T-helper 1 cell treated with Interleukin-12 subunit alpha and Interleukin-12 subunit beta and Interleukin-4 antibody, amounts not matched to agents 30 ng/mL and 1 ng/mL, for 36 hours (primary cell): ENCODE data around the gene NUP62. TPM values are rescaled to one million over a fixed set of nuclear protein-coding genes. Genes with fewer than 3 reads are reported as not detected.

Experiments used
- intact Hi-C: fragments of 100-400 bp; cut with micrococcal nuclease; formaldehyde crosslinking; loops from one replicate; pipeline ENCODE4 v1.15.1; 2024
- total RNA-seq: library from RNA; stranded (reverse); gene quantifications from 2 replicates; pipeline ENCODE4 v1.2.3, GENCODE V29; 2022

Gene NUP62
- total RNA-seq, 1 donor from 2014 or later = 155 TPM

DNA sequence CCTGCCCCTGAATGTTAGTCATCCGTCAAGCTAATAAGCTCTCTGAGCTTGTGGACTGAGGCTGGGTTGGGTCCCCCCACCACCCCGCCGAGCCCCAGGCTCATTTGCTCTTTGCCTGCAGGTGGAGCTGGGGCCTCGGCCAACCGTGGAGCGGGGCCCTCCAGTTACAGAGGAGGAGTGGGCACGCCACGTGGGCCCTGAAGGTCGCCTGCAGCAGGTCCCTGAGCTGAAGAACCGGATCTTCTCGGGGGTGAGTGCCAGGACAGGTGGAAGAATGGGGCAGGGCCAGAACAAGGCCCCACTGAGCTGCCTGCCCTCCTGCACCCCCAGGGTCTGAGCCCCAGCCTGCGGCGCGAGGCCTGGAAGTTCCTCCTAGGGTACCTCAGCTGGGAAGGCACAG lies 46.7 kb downstream of the NUP62 start:
- intact Hi-C loops = no loop called here

DNA sequence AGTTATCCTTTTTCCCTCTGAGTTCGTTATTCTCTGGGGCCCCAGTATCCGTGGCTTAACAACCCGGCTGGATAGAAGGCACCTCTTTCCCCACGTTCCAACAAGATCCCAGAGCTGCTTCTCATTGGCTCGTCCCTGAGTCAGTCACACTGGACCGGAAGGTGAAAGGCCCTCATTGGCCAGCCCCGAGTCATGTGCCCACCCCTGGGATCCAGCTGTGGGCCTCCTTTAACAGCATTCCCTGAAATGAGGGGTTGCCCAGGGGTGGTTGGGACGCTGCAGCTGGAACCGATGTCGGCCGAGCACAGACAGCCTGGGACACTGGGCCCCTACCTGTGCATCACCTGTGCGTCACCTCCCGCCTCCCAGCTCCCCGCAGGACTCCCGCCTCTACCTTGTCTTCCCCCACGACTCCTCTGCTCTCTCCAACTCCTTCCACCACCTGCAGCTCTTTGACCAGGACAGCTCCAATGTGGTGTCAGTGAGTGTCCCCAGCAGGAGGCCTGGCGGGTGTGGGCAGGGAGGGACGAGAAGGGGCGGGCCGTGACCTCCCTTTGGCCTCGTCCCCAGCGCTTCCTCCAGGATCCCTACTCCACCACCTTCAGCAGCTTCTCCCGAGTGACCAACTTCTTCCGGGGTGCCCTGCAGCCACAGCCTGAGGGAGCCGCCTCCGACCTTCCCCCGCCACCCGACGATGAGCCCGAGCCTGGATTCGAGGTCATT lies 47.5 kb downstream of the NUP62 start:
- intact Hi-C loops = no loop called here

GRCh38 chr19:49881186-49881585 lies 48.1 kb downstream of the NUP62 start:
- intact Hi-C loops = no loop called here

DNA sequence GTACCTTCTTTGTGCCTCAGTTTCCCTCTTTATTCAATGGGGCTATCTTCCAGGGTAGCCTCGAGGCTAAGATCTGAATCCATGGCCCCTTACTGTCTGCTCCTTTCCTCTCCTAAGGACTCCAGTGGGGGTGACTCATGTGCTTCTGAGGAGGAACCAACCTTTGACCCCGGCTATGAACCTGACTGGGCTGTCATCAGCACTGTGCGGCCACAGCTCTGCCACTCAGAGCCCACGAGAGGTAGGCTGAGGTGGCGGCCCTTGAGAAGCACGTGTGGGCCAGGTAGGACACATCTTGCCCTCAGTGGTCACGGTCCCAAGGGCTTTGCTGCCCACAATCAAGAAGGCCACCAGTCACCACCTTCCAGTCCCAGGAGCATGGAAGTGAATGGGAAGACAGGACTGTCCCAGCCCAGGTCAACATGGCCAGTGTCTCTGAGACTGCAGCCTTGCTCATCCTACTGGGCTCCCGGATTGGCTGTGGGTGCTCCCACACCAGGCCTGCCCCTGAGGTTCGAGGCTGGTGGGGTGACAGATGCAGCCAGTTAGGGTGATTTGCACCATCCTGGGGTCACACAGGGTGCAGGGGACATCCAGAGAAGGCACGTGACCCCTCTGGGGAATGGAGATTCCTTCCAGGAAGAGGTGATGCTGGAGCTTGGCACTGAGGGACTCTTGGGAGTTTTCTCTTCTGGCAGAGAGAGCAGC lies 49.0 kb downstream of the NUP62 start:
- intact Hi-C loops = no loop called here

- intact Hi-C loops = loop anchor here (5.0 to 10.0 kb wide), 2 partner anchors 925 to 1387 kb away; no protein-coding TSS in a partner anchor
Observed at GRCh38 chr19:49879243-49879963, 49.9 kb downstream of the NUP62 start.

DNA sequence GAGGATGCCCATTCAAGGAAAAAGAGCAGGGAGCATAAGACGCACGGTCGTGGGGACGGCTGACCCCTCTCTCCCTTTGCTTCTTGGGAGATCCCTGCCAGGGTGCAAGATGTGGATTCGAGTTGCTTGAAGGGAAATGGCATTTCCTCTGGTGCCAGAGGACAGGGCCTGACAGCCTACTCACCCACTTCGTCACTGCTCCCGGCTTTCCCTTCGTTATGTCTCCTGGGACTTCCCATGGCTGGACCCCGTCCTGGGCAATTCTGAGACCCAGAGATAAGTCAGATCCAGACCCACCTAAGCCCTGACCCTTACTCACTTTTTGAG lies 50.6 kb downstream of the NUP62 start:
- intact Hi-C loops = loop anchor here (5.0 to 10.0 kb wide), 2 partner anchors 926 to 1386 kb away; no protein-coding TSS in a partner anchor

DNA sequence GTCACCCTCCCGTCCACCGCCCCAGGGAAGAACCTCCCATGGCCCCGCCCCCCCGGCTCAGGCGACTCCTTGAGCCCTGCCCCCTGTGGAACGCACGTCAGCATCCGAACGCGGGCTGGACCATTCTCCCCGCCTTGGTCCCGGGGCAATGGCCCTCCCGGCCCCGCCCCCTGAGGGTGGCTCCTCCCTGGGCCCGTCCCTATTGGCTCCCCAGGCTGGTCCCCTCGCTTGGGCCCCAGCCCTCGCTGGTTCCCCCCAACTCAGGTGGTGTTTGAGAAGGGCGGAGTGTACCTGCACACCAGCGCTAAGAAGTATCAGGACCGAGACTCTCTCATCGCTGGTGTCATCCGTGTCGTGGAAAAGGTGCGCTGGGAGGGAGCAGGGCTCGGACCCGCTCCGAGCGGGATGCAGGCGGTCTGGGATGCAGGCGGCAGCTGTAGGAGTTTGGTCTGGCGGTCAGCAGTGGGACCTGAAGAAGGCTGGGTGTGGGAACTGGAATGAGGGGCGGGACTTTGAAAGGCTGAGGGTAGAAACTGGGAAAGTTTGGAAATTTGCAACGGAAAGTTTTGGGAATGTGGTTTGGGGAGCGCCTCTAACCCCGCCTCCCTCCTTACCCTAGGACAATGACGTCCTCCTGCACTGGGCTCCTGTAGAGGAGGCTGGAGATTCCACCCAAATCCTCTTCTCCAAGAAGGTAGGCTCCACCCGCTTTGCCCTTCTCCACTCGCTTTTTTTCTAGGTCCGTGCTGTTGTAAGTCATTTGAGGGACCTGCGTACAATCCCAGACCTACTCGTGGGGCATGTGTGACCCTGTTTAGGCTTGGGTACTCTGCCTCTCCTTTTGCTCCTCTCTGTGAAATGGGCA lies 51.2 kb downstream of the NUP62 start:
- intact Hi-C loops = loop anchor here (1.0 to 10.0 kb wide), 19 partner anchors 9 to 1386 kb away; partner anchors contain the start of genes ALDH16A1, ATF5, FLT3LG and FUZ

- intact Hi-C loops = loop anchor here (1.0 to 10.0 kb wide), 19 partner anchors 8 to 1385 kb away; partner anchors contain the start of genes ALDH16A1, ATF5, FLT3LG and FUZ
Observed at GRCh38 chr19:49877020-49877878, 52.1 kb downstream of the NUP62 start, which contains the start of the genes AKT1S1 and TBC1D17. Gene AKT1S1, minus strand, starts transcription at chr19:49877355. Its CDS starts 4,060 bp downstream, at chr19:49873295. Gene TBC1D17, plus strand, starts transcription at chr19:49877702. Its CDS starts 22 bp downstream, at chr19:49877724.

DNA sequence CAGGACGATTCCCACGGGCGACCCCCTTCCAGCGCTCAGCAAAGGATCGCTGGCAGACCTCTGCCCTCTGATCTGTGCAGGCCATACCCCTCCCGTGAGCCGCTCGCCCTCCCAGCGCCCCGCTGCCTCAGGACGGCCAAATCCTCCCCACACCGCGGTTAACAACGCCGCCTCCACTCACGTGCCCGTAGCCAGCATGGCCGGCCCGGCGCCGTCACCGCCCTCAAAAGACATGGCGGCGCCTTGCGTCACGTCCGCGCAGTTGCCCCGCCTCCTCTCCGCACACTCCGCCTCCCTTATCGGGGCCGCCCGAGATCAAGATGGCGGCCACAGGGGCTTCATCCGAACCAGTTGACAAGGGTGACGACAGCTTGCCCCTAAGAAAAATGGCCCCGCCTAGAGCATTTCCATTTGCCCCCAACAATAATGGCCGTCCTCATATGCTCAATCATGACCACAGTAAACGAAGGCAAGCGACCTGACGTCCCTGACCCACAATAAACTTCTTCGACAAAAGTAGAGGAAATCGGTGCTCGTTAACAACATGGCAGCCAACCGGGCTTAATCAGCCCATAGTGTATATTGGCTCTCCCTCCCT lies 52.8 kb downstream of the NUP62 start:
- intact Hi-C loops = loop anchor here (1.0 to 10.0 kb wide), 21 partner anchors 7 to 1384 kb away; partner anchors contain the start of genes ALDH16A1, ATF5, FLT3LG and FUZ

DNA sequence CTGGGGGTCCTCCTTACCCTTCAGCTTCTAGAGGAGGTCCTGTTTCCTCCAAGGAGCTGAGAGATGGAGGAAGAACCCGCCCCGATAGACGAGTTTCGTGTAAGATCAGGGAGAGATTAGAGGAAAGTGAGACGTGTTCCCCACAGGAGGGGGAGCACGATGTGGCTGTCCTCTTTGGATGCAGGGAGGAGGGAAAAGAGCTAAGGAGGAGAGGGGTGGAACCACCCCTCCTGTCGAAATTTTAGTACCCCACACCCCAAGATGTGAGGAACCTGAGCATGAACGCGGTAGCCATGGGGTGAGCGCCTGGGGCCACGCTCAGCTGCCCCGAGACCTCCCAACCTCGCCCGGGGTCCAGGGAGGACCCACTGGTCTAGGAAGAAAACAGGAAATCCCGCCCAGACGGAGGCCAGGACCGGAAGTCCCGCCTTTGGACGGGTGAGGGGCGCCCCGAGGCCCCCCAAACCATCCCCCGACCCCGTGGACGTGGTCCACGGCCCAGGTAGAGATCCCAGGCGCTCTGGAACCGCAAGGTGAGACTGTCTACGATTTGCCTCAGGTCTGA lies 53.4 kb downstream of the NUP62 start:
- intact Hi-C loops = loop anchor here (1.0 to 10.0 kb wide), 6 partner anchors 285 to 1384 kb away; partner anchors contain the start of genes NR1H2, PRR12, RPL18 and RPS11

GRCh38 chr19:49875177-49875576 lies 54.1 kb downstream of the NUP62 start:
- intact Hi-C loops = loop anchor here (5.0 to 10.0 kb wide), 2 partner anchors 930 to 1383 kb away; no protein-coding TSS in a partner anchor

GRCh38 chr19:49874503-49875157 lies 54.7 kb downstream of the NUP62 start:
- intact Hi-C loops = loop anchor here (5.0 to 10.0 kb wide), 2 partner anchors 930 to 1382 kb away; no protein-coding TSS in a partner anchor

DNA sequence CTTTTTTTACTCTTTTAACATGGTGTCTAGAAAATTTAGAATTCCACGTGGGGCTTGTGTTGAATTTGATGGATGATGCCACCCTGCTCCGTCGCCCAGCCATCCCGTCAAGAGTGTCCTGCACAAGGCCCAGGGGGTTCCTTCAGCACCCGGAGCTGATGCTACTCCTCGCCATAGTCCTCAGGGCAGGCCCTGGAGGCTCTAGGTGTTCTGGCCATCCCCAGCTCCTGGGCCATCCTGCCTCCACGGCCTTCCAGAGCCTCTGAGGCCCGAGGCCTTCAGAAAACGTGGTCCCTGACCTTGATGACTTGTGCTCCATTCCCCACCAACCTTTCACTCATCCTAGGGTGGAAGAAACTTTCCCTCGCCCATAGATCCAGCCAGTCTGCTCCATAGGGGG lies 55.5 kb downstream of the NUP62 start:
- intact Hi-C loops = loop anchor here (10.0 kb wide), 1 partner anchor 931 kb away; no protein-coding TSS in a partner anchor

- intact Hi-C loops = loop anchor here (10.0 kb wide), 1 partner anchor 932 kb away; no protein-coding TSS in a partner anchor
Observed at GRCh38 chr19:49873129-49873521, 56.2 kb downstream of the NUP62 start.

GRCh38 chr19:49872245-49873128 lies 56.8 kb downstream of the NUP62 start:
- intact Hi-C loops = loop anchor here (10.0 kb wide), 1 partner anchor 932 kb away; no protein-coding TSS in a partner anchor

DNA sequence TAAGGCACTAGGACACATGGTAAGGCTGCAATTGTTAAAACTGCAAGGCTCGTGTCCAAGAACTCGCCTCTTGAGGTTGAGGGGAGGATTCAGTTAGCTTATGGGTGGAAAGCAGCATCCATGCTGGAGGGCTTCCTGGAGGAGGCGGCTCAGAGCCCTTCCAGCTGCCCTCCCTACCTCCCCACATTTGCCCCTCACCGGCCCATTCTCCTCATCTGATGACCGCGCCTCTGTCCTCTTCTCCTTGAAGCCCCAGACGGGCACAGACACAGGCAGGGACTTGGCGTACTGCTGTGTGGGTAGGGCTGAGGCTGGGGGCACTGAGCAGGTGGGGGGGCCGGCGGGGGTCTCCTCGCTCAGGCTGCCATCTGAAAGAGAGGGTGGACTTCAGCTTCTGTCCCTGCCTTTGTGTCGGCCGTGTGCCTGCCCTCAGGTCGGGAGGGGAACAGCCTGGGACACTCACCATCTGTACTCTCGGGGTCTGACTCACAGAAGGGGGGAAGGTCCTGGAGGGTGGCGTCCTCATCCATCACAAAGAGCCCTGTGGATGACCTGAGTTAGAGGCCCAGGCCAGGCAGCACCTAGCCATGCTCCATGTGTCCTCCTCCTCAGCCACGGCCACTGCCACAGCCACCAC lies 57.8 kb downstream of the NUP62 start:
- intact Hi-C loops = loop anchor here (10.0 kb wide), 1 partner anchor 933 kb away; no protein-coding TSS in a partner anchor
